HL-60 (cell line): Measurements from ENCODE around the gene GAK.

Experiments
- CTCF ChIP-seq: IDR thresholded peaks from one replicate; pipeline ENCODE4 v1.5.1; 2011; ENCODE audit warnings: low read length, control low read depth, inconsistent platforms; ENCODE audit not compliant: insufficient read depth
- GABPA ChIP-seq: IDR thresholded peaks from 2 replicates; pipeline ENCODE4 v1.6.1; 2012; ENCODE audit warnings: low read depth
- POLR2AphosphoS5 ChIP-seq: IDR thresholded peaks from 2 replicates; pipeline ENCODE4 v1.6.1; 2012; ENCODE audit warnings: low read depth
- REST ChIP-seq: IDR thresholded peaks from 2 replicates; pipeline ENCODE4 v1.6.1; 2012; ENCODE audit warnings: low read depth; ENCODE audit not compliant: insufficient replicate concordance
- SPI1 ChIP-seq: IDR thresholded peaks from 2 replicates; pipeline ENCODE4 v1.6.1; 2012; ENCODE audit warnings: low read depth, mild to moderate bottlenecking, borderline replicate concordance

- TF ChIP-seq CTCF: no peak
- TF ChIP-seq GABPA: no peak
- TF ChIP-seq POLR2AphosphoS5: no peak
- no peak for TF ChIP-seq REST
- no peak for TF ChIP-seq SPI1
Measured at GRCh38 chr4:871484-871883, 60.6 kb downstream of the GAK start.
